ENCODE data around the gene PAPOLB.
"Not testable (repeated sequence)": the region's sequence is repeated elsewhere in the genome, so short reads cannot be mapped to it uniquely, and the experiment has no call there.

PAPOLB gene

GRCh38 chr7:4861673-4862072 lies at the start of gene PAPOLB:
PAPOLB (minus strand) TSS chr7:4862030; CDS start chr7:4861810, 220 bp downstream.
- DNase-seq (ENCODE audit: low read depth in 2 of 2) = peak; percentile 10 to 17

GRCh38 chr7:4911111-4911828 lies 49.4 kb upstream of the PAPOLB start:
- DNase-seq (ENCODE audit: low read depth in 2 of 2) = no peak

- no peak for DNase-seq (ENCODE audit: low read depth in 2 of 2)
Observed at GRCh38 chr7:4906682-4907081, 44.9 kb upstream of the PAPOLB start.

- DNase-seq (ENCODE audit: low read depth in 2 of 2) = no peak
Observed at GRCh38 chr7:4905171-4905570, 43.3 kb upstream of the PAPOLB start.

GRCh38 chr7:4904346-4904745 lies 42.5 kb upstream of the PAPOLB start:
- DNase-seq (ENCODE audit: low read depth in 2 of 2) = no peak

- no peak for DNase-seq (ENCODE audit: low read depth in 2 of 2)
Observed at GRCh38 chr7:4895766-4896165, 33.9 kb upstream of the PAPOLB start.

GRCh38 chr7:4894482-4894881 lies 32.7 kb upstream of the PAPOLB start:
- no peak for DNase-seq (ENCODE audit: low read depth in 2 of 2)

GRCh38 chr7:4893929-4894475 lies 32.2 kb upstream of the PAPOLB start:
- DNase-seq (ENCODE audit: low read depth in 2 of 2) = no peak

GRCh38 chr7:4893188-4893587 lies 31.4 kb upstream of the PAPOLB start:
- not testable (repeated sequence) for DNase-seq (ENCODE audit: low read depth in 2 of 2)

- DNase-seq (ENCODE audit: low read depth in 2 of 2) = not testable (repeated sequence)
Observed at GRCh38 chr7:4891522-4891921, 29.7 kb upstream of the PAPOLB start.

GRCh38 chr7:4889682-4890081 lies 27.9 kb upstream of the PAPOLB start:
- DNase-seq (ENCODE audit: low read depth in 2 of 2) = no peak

GRCh38 chr7:4888161-4888560 lies 26.3 kb upstream of the PAPOLB start:
- DNase-seq (ENCODE audit: low read depth in 2 of 2) = no peak

GRCh38 chr7:4886671-4887070 lies 24.8 kb upstream of the PAPOLB start:
- DNase-seq (ENCODE audit: low read depth in 2 of 2) = no peak

GRCh38 chr7:4885317-4885807 lies 23.5 kb upstream of the PAPOLB start:
- no peak for DNase-seq (ENCODE audit: low read depth in 2 of 2)

- DNase-seq (ENCODE audit: low read depth in 2 of 2) = no peak
Observed at GRCh38 chr7:4884164-4884563, 22.3 kb upstream of the PAPOLB start.

- DNase-seq (ENCODE audit: low read depth in 2 of 2) = peak; percentile 58 to 71
Observed at GRCh38 chr7:4883372-4884144, 21.7 kb upstream of the PAPOLB start, which contains the start of gene RADIL. RADIL (minus strand) TSS chr7:4883716; CDS start chr7:4878139, 5,577 bp downstream.

- no peak for DNase-seq (ENCODE audit: low read depth in 2 of 2)
Observed at GRCh38 chr7:4883033-4883371, 21.2 kb upstream of the PAPOLB start.

- no peak for DNase-seq (ENCODE audit: low read depth in 2 of 2)
Observed at GRCh38 chr7:4882169-4883032, 20.6 kb upstream of the PAPOLB start.

GRCh38 chr7:4880218-4880617 lies 18.4 kb upstream of the PAPOLB start:
- DNase-seq (ENCODE audit: low read depth in 2 of 2) = no peak

GRCh38 chr7:4879396-4880081 lies 17.7 kb upstream of the PAPOLB start:
- no peak for DNase-seq (ENCODE audit: low read depth in 2 of 2)
